Measurements from ENCODE around the gene UFD1. TPM values are rescaled to one million over a fixed set of nuclear protein-coding genes. Genes with fewer than 3 reads are reported as not detected.

The UFD1 gene
- total and polyA plus RNA-seq, 3 donors from 2014 or later: 46.1 to 86.6 (median 54.5) TPM

DNA sequence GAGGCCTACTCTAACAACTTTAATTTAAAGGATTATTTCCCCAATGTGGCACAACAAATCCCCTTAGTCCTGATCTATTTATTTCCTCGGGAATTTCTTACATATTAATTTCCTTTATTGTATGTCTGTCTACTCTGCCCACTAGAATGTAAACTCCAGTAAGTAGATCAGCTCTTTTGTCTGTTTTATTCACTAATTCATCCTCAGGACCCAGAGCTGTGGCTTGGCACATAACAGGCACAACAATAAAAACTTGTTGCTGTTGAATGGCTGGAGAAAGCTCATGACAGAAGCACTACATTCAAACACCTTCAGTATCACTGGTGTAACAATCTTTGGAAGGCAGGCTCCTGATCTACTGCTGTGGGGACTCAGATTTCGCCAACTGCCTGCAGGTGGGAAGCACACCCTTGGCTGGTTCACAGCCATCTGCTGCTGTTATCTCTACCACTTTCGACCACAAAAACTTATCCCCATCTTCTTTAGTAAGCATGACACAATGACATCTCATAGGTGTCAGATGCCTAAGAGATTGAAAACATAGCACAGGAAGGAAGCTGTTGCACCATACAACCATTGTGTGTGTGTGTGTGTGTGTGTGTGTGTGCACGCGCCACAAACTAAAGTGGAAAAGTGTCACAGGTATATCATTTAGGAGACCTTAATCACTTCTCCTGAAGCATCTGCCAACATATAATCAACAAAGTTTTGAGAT lies 59.4 kb downstream of the UFD1 start:
- Histone ChIP-seq H3K27ac (no peak overlapping the region), H3K9me3 (no peaks in the 10 kb centered on the region), H3K4me3 (no peak overlapping the region), H3K27me3 (no peaks in the 10 kb centered on the region), H3K4me1 (no peaks in the 10 kb centered on the region), H3K36me3 (ENCODE audit: low read depth, missing control alignments) (no peaks in the 10 kb centered on the region)
- intact Hi-C loops (cut with DNase I; ENCODE audit: low total_unique reads): no loop called here
- 85 to 91% methylated on average over 5 of the region's 5 CpGs for WGBS, 2 donors
- DNase-seq: no peak
- no peak for TF ChIP-seq POLR2A (IDR thresholded peaks at IDR 0.05)
- TF ChIP-seq, protein P1, sequence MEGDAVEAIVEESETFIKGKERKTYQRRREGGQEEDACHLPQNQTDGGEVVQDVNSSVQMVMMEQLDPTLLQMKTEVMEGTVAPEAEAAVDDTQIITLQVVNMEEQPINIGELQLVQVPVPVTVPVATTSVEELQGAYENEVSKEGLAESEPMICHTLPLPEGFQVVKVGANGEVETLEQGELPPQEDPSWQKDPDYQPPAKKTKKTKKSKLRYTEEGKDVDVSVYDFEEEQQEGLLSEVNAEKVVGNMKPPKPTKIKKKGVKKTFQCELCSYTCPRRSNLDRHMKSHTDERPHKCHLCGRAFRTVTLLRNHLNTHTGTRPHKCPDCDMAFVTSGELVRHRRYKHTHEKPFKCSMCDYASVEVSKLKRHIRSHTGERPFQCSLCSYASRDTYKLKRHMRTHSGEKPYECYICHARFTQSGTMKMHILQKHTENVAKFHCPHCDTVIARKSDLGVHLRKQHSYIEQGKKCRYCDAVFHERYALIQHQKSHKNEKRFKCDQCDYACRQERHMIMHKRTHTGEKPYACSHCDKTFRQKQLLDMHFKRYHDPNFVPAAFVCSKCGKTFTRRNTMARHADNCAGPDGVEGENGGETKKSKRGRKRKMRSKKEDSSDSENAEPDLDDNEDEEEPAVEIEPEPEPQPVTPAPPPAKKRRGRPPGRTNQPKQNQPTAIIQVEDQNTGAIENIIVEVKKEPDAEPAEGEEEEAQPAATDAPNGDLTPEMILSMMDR (IDR thresholded peaks at IDR 0.05): no peak

DNA sequence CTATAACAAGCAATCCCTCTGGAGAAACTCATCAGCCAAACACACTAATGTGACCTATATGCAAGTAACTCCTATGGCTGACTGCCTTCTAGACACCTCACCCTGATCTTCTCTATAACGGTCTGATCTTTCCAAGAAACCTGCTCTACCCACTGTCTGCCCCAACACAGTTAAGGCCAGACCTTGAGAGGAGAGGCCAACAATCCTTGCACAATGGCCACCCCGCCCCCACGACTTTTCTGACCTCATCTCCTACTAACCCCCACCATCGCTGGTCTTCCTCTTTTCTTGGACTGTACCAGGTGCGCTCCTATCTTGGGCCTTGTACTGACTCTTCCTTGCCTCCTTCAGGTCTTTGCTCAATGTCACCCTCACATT lies 59.9 kb downstream of the UFD1 start:
- 80 to 82% methylated on average over 5 of the region's 5 CpGs for WGBS, 2 donors
- Histone ChIP-seq H3K4me1 (no peaks in the 10 kb centered on the region), H3K36me3 (ENCODE audit: low read depth, missing control alignments) (no peaks in the 10 kb centered on the region), H3K9me3 (no peaks in the 10 kb centered on the region), H3K27ac (no peak overlapping the region), H3K27me3 (no peaks in the 10 kb centered on the region), H3K4me3 (no peak overlapping the region)
- TF ChIP-seq POLR2A (IDR thresholded peaks at IDR 0.05): no peak
- TF ChIP-seq, protein P1 (IDR thresholded peaks at IDR 0.05): no peak
- no peak for DNase-seq
- intact Hi-C loops (cut with DNase I; ENCODE audit: low total_unique reads): no loop called here

DNA sequence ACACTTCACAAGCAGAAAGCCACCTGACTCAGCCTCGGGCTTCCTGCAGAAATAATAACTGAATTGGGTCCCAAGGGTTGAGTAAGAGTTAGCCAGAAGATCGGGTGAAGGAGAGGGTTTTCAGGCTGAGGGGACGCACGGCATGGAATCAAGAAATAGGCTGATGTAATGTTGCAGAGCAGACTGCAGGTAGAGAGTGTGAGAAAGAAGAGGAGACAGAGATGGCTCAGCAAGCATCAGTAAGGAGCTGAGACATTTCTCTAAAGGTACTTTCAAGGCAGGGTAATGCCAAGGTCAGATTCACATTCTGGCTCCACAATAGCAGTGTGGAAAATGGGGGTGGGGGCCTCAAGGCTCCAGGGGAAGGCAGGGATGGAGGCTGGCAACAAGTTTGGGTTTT lies 66.1 kb downstream of the UFD1 start:
- H3K4me1 ChIP-seq: no peaks in the 10 kb centered on the region
- 83 to 86% methylated on average over 4 of the region's 4 CpGs for WGBS, 2 donors
- DNase-seq: no peak
- no peaks in the 10 kb centered on the region for H3K9me3 ChIP-seq
- TF ChIP-seq, protein P1 (IDR thresholded peaks at IDR 0.05): no peak
- no peak for TF ChIP-seq POLR2A (IDR thresholded peaks at IDR 0.05)
- intact Hi-C loops (cut with DNase I; ENCODE audit: low total_unique reads): no loop called here
- no peaks in the 10 kb centered on the region for H3K36me3 ChIP-seq (ENCODE audit: low read depth, missing control alignments)
- no peak overlapping the region for H3K4me3 ChIP-seq
- H3K27ac ChIP-seq: no peak overlapping the region
- H3K27me3 ChIP-seq: no peaks in the 10 kb centered on the region

DNA sequence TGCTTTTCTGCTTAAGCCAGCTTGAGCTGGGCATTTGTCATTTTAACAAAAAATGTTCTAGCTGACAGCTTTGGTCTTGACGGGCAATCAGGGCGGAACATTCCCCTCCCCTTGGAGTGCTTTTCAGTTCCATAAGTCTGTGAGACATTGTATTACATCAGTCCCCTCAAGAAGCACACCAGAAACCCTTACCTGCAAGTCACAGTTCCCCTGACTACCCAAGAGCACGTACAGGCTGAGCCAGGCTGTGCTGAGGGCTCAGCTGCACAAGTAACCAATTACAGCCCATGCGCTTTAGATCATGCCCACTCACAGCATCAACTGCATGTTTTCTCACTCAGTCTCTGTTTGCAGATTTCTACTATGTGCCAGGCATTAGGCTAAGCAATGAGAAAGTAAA lies 66.5 kb downstream of the UFD1 start:
- H3K36me3 ChIP-seq (ENCODE audit: low read depth, missing control alignments): no peaks in the 10 kb centered on the region
- DNase-seq: no peak
- intact Hi-C loops (cut with DNase I; ENCODE audit: low total_unique reads): no loop called here
- H3K9me3 ChIP-seq: no peaks in the 10 kb centered on the region
- H3K4me3 ChIP-seq: no peak overlapping the region
- TF ChIP-seq, protein P1 (IDR thresholded peaks at IDR 0.05): no peak
- TF ChIP-seq POLR2A (IDR thresholded peaks at IDR 0.05): no peak
- no peaks in the 10 kb centered on the region for H3K27me3 ChIP-seq
- WGBS, 2 donors: 78 to 91% methylated on average over 4 of the region's 4 CpGs
- no peak overlapping the region for H3K27ac ChIP-seq
- no peaks in the 10 kb centered on the region for H3K4me1 ChIP-seq

DNA sequence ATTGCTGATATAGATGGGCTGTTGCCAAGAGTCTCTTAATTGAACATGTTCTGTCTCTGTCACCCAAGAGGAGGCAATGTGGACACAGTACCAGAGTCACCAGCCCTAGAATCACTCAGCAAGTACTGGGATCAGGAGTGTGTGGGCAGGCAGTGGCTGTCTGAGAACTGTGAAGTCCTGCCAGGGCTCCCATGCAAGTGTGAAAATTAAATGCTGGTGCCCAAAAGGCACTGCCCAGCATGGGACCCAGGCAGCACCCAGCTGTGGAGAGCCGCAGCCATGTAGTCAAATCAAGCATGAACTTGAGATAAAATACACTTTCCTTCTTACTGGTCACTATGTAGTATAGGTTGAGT lies 67.3 kb downstream of the UFD1 start:
- Histone ChIP-seq H3K27ac (no peak overlapping the region), H3K36me3 (ENCODE audit: low read depth, missing control alignments) (no peaks in the 10 kb centered on the region), H3K4me3 (no peak overlapping the region), H3K9me3 (no peaks in the 10 kb centered on the region), H3K27me3 (no peaks in the 10 kb centered on the region), H3K4me1 (no peaks in the 10 kb centered on the region)
- 100% methylated on average over 1 of the region's 1 CpG for WGBS, 2 donors
- no peak for TF ChIP-seq POLR2A (IDR thresholded peaks at IDR 0.05)
- TF ChIP-seq, protein P1 (IDR thresholded peaks at IDR 0.05): no peak
- DNase-seq: no peak
- intact Hi-C loops (cut with DNase I; ENCODE audit: low total_unique reads): no loop called here
